Skeletal muscle tissue (tissue), 4 donors: ENCODE measurements around the gene THSD4. TPM values are rescaled to one million over a fixed set of nuclear protein-coding genes. Genes with fewer than 3 reads are reported as not detected.

Experiments
- H3K27ac ChIP-seq: one replicate; pipeline ENCODE4 v1.7.0; 2013; ENCODE audit warnings: mild to moderate bottlenecking, low read depth, low read length, inconsistent platforms
- H3K27me3 ChIP-seq, 3 donors: one replicate each; pipeline ENCODE4 v1.7.0; 2013; ENCODE audit warnings: low read length in 3 of 3; ENCODE audit not compliant: control insufficient read depth in 3 of 3, insufficient read depth in 3 of 3
- H3K36me3 ChIP-seq, 3 donors: one replicate each; pipeline ENCODE4 v1.7.0; 2013; ENCODE audit warnings: low read length in 3 of 3; ENCODE audit not compliant: control insufficient read depth in 3 of 3, insufficient read depth in 3 of 3
- H3K4me1 ChIP-seq, 3 donors: one replicate each; pipeline ENCODE4 v1.7.0; 2013; ENCODE audit warnings: low read length in 3 of 3, mild to moderate bottlenecking in 3 of 3; ENCODE audit not compliant: control insufficient read depth in 3 of 3, insufficient read depth in 3 of 3
- H3K4me3 ChIP-seq, 3 donors: one replicate each; pipeline ENCODE4 v1.7.0; 2013; ENCODE audit warnings: low read length in 3 of 3
- H3K9ac ChIP-seq, 3 donors: one replicate each; pipeline ENCODE4 v1.7.0; 2013; ENCODE audit warnings: low read length in 3 of 3, mild to moderate bottlenecking in 3 of 3, moderate library complexity in 2 of 3, low read depth in 1 of 3
- H3K9me3 ChIP-seq, 3 donors: one replicate each; pipeline ENCODE4 v1.7.0; 2013; ENCODE audit warnings: low read length in 3 of 3; ENCODE audit not compliant: control insufficient read depth in 3 of 3
- total RNA-seq: library from RNA; depleted of rRNA; stranded (reverse); fragments of >200 nt; gene quantifications from one replicate; pipeline ENCODE4 v1.2.3, GENCODE V29; 2014
- donor health status: Osteomylitis.

Gene THSD4
- total RNA-seq, 1 donor from 2014 or later, result 15.7 TPM

DNA sequence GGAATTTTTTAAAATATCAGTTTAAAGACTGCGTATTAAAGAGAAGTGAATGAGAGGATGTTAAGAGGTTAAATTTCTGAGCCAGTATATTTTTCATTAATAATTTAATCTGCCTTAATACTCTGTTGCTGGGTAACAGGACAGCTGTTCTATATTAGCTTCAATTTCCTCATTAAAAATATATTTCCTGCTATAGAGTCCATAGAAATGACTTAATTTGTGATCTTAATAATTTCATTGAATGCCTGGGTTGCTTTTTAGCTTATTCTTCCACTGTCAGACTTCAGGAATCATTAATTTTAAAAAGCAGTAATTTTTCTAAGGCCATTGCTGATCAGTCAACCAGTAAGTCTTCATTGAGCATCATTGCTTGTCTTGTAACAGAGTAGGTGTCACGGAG lies 129.0 kb downstream of the THSD4 start:
- Histone ChIP-seq H3K9me3 (no peaks in the 10 kb centered on the region), H3K27me3 (no peaks in the 10 kb centered on the region), H3K9ac (no peak overlapping the region), H3K4me3 (no peak overlapping the region), H3K4me1 (peaks cover 0 to 3% (median 0%) of the 10 kb centered on the region in 3 donors), H3K36me3 (no peaks in the 10 kb centered on the region), H3K27ac (no peak overlapping the region)

DNA sequence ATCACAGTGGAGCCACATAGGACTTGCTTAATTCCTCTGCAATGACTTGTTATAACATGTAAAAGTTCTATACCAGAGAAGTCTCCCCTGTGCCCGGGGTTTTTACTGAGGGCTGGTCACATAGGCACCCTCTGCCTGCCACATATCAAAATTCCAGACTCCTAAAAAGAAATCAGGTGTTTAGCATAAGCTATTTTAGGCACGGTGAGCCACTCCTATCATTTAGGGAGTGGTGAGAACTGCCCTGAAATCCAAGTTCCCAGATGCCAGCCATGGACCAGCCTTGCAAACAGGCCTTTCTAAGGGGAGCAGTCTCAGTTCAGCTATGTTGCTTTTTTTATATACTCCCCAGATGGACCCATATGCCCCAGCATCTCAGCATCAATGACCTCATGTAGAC lies 130.3 kb downstream of the THSD4 start:
- H3K9me3 ChIP-seq, result no peaks in the 10 kb centered on the region
- no peaks in the 10 kb centered on the region for H3K36me3 ChIP-seq
- H3K4me3 ChIP-seq, result no peak overlapping the region
- peaks cover 0 to 3% (median 0%) of the 10 kb centered on the region in 3 donors for H3K4me1 ChIP-seq
- no peaks in the 10 kb centered on the region for H3K27me3 ChIP-seq
- H3K9ac ChIP-seq, result no peak overlapping the region
- no peak overlapping the region for H3K27ac ChIP-seq

DNA sequence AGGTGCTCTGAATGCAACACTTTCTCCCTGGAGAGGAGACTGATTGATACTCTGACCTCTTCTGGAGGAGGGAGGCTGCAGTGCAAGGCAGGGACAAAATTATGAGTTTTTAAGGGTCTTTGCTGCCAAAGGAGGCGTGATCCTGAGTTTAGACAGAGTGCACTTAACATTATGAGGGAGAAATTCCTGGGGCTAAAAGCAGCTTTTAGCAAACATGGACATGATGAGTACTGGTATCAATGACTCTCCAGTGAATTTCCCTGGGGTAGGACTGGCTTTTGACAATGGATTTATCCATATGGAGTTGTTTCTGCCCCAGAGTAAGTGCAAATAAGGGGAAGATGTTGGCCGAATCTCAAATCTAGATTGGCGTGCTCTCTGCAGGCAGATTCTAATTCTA lies 133.1 kb downstream of the THSD4 start:
- Histone ChIP-seq H3K27me3 (no peaks in the 10 kb centered on the region), H3K9me3 (no peaks in the 10 kb centered on the region), H3K36me3 (no peaks in the 10 kb centered on the region), H3K4me3 (no peak overlapping the region), H3K4me1 (peaks cover 0 to 3% (median 0%) of the 10 kb centered on the region in 3 donors), H3K27ac (no peak overlapping the region), H3K9ac (no peak overlapping the region)

DNA sequence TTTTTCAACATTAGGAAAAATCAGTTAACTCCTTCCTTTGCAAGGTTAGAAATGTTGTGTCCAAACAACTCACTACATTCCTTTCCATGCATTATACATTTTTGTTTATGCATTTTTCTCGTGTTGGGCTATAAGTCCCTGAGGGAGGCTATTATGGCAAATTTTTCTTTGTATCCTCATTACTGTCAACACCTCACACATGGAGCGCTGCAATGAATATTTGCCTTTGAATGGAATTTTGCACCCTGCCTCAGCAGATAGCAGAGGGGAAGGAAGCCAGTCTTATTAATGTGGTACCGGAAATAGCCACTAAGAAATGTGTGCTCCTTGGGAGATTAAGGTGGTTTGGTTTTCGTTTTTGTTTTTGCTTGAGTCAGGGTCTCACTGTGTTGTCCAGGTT lies 134.7 kb downstream of the THSD4 start:
- no peak overlapping the region for H3K27ac ChIP-seq
- H3K27me3 ChIP-seq, result no peaks in the 10 kb centered on the region
- no peaks in the 10 kb centered on the region for H3K36me3 ChIP-seq
- H3K9ac ChIP-seq, result no peak overlapping the region
- peaks cover 0 to 3% (median 0%) of the 10 kb centered on the region in 3 donors for H3K4me1 ChIP-seq
- no peaks in the 10 kb centered on the region for H3K9me3 ChIP-seq
- H3K4me3 ChIP-seq, result no peak overlapping the region

DNA sequence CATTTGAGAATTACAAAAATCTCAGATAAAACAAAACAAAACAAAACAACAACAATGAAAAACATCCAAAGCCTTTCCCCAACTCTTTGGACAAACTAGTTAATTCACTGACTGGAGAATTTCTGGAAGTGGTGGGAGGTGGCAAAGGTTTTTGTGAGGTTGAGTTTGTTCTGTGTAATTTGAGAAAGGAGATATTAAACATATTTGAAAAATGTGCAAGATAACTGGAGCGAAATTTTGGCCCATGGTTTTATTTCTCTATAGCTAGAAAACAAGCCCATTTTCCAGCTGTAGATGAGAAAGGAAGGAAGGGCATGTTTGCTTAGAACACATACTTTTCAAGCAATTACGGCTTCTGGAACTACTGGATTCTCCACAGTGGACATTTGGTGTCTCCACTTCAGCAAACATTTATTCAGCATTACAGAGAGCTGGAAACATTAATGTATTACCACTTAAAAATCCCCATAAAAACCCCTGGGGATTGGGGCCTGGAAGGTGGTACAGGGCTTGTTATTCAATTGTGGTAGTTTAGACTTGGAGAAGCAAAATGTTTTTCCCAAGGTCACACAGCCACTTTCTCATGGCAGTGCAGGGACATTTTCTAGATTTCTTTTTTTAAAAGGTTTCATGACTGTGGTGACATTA lies 135.8 kb downstream of the THSD4 start:
- Histone ChIP-seq H3K9me3 (no peaks in the 10 kb centered on the region), H3K27ac (no peak overlapping the region), H3K9ac (no peak overlapping the region), H3K27me3 (no peaks in the 10 kb centered on the region), H3K4me1 (no peaks in the 10 kb centered on the region), H3K36me3 (no peaks in the 10 kb centered on the region), H3K4me3 (no peak overlapping the region)

DNA sequence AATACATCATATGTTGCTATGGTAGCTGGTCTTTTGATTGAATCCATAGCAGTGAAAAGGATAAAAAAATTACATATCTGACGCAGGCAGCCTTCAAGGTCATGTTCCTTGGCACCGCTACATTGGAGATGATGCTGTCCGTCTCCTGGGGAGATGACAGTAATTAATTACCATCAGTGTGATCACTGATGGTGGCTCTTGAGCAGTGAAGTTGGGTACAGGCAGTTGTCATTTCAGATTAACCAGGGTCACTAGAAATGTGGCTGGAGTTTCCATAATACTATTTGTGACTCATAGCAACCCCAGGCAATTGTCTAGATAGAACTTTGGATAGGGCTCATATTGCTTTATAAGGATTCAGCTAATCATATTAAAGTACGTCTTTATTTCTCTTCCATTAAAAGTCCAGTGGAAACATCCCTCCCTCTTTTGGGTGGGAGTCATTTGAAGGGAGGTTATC lies 136.3 kb downstream of the THSD4 start:
- no peaks in the 10 kb centered on the region for H3K27me3 ChIP-seq
- H3K4me1 ChIP-seq, result no peaks in the 10 kb centered on the region
- no peak overlapping the region for H3K4me3 ChIP-seq
- H3K27ac ChIP-seq, result no peak overlapping the region
- H3K36me3 ChIP-seq, result no peaks in the 10 kb centered on the region
- no peak overlapping the region for H3K9ac ChIP-seq
- H3K9me3 ChIP-seq, result no peaks in the 10 kb centered on the region

DNA sequence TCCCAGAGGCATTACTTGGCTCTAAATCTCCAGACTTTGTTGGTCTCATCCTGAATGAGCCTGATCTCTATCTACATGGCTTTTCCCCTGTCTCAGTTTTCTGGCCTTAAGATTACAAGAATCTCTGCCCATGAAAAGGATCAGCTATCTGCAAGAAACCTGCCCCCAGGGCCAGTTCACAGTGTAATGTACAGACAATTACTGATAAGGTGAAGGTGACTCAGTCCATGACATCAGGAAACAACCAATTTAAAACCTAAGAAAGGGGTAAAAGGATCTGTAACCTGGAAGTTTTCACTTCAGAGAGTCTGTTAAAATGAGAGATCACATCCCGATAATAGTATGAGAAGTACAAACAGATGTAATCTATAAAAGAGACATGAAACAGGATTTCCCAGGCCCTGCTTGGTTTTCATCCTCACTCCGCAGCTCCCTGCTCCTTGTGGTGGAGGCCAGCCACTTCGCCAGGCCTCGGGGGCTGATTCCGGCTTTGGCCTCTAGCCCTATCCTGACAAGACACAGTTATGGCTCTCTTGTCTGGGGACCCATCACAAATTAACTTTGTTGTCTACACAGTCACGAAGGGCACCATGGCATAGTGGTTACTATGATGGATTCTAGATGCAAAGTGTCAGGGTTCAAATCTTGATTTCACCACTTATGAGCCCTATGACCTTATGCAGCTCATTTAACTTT lies 136.9 kb downstream of the THSD4 start:
- no peaks in the 10 kb centered on the region for H3K4me1 ChIP-seq
- H3K27ac ChIP-seq, result peak overlapping the region; percentile 29

DNA sequence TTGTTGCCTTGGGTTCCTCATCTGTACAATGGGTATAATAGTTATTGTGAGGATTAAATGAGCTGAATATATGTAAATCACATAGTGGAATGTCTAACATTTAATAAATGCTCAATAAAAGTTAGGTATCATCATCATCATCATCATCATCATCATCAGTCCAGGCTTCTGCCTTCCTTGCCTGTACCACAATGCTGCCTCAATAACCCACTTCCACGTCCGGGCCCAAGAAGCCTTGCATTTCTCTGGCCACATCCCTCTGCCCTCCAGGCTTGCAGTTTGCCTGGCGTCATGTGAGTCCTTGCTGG lies 137.4 kb downstream of the THSD4 start:
- Histone ChIP-seq H3K9me3 (no peaks in the 10 kb centered on the region), H3K4me1 (no peaks in the 10 kb centered on the region), H3K27ac (no peak overlapping the region), H3K9ac (no peak overlapping the region), H3K27me3 (no peaks in the 10 kb centered on the region), H3K36me3 (no peaks in the 10 kb centered on the region), H3K4me3 (no peak overlapping the region)

More for the DNA sequence above, 136.9 kb downstream of the THSD4 start:
- no peaks in the 10 kb centered on the region for H3K36me3 ChIP-seq
- no peaks in the 10 kb centered on the region for H3K27me3 ChIP-seq
- no peak overlapping the region for H3K9ac ChIP-seq
- no peak overlapping the region for H3K4me3 ChIP-seq
- no peaks in the 10 kb centered on the region for H3K9me3 ChIP-seq

DNA sequence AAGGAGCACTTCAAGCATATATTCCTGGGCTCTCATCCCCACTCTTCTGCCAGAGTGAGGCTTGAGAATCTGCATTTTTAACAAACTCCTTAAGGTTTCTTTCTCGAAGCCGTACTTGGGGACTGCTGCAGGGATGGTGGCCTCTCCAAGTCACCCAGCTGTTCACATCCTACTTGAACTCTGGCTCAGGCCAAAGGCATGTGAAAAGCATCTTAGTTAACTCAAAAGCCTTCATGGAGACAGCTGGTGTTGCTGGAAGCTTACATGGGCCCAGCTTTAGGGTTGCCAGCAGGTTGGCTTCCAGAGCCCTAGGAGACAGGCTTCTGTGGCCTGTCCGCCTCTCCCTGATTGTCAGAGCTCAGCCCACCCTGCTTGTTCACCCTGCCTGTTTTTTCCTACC lies 139.2 kb downstream of the THSD4 start:
- Histone ChIP-seq H3K4me1 (no peaks in the 10 kb centered on the region), H3K9ac (no peak overlapping the region), H3K27ac (no peak overlapping the region), H3K27me3 (no peaks in the 10 kb centered on the region), H3K36me3 (no peaks in the 10 kb centered on the region), H3K9me3 (no peaks in the 10 kb centered on the region), H3K4me3 (no peak overlapping the region)

DNA sequence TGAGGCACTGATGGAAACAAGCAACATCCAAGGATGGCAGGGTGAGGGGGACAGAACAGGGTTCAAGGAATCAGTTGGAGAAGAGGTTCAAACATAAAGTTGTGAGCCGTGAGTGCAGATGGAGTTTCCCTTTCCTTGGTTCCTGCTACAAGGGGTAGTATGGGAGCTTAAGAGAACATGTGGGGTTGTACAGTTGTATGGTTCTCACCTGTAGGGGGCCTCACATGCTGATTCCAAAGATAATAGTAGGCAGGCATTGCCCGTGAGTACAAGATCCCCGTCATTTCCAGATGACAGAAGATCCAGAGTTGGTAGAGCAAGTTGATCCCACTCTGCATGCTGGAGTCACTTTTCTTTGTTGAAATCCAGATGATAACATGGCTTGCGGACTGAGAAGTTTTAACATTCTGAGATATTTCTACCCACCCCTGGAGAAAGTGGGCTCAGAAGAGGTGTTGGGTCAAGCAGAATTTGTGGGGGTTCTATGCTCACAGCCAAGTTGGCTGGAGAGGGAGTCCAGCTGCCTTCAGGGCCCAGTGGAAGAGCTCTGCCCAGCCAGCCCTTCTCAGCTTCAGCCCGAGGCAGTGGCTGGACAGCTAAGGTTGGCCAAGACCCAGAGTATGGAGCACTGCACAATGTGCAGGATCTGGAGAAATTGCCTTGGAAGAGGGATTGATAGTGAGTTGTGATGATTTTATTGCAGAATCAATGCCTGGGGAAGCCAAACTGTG lies 141.8 kb downstream of the THSD4 start:
- no peaks in the 10 kb centered on the region for H3K4me1 ChIP-seq
- H3K9me3 ChIP-seq, result no peaks in the 10 kb centered on the region
- no peaks in the 10 kb centered on the region for H3K27me3 ChIP-seq
- H3K4me3 ChIP-seq, result no peak overlapping the region
- no peaks in the 10 kb centered on the region for H3K36me3 ChIP-seq
- H3K27ac ChIP-seq, result no peak overlapping the region
- no peak overlapping the region for H3K9ac ChIP-seq
